HEK293T (cell line): Measurements from ENCODE around the gene SNX21.

ENCODE experiments used
- CTCF ChIA-PET: fragments of 350-600 bp; formaldehyde crosslinking; extraction: SDS; loops from one replicate; lab custom pipeline; 2021; ENCODE audit warnings: antibody characterized with exemption, inconsistent platforms; lab: Yijun Ruan, JAX
- POLR2A ChIA-PET: fragments of 350-600 bp; formaldehyde crosslinking; extraction: SDS; loops from one replicate; lab custom pipeline; 2020; ENCODE audit warnings: antibody characterized with exemption, inconsistent platforms; lab: Yijun Ruan, JAX
- DNase-seq: peaks from one replicate; pipeline ENCODE4 v3.0.0; 2012; ENCODE audit warnings: mixed read lengths; ENCODE audit errors: extremely low spot score
- ARNT ChIP-seq: fragments of 450-650 bp; IDR thresholded peaks from 2 replicates; pipeline ENCODE4 v1.6.1; 2017; ENCODE audit warnings: mild to moderate bottlenecking
- BHLHE40 ChIP-seq: fragments of 450-650 bp; IDR thresholded peaks from 2 replicates; pipeline ENCODE4 v1.6.1; 2016; ENCODE audit warnings: mild to moderate bottlenecking, moderate library complexity, borderline replicate concordance
- CTBP1 ChIP-seq: fragments of 450-650 bp; IDR thresholded peaks from 2 replicates; pipeline ENCODE4 v1.6.1; 2016; ENCODE audit warnings: borderline replicate concordance
- ELF4 ChIP-seq: fragments of 450-650 bp; IDR thresholded peaks from 2 replicates; pipeline ENCODE4 v1.6.1; 2017; ENCODE audit warnings: antibody characterized with exemption
- FOXA1 ChIP-seq: fragments of 450-650 bp; IDR thresholded peaks from 2 replicates; pipeline ENCODE4 v1.6.1; 2016; ENCODE audit warnings: mild to moderate bottlenecking
- FOXK2 ChIP-seq: fragments of 450-650 bp; IDR thresholded peaks from 2 replicates; pipeline ENCODE4 v1.6.1; 2016; ENCODE audit warnings: mild to moderate bottlenecking
- FOXM1 ChIP-seq: fragments of 450-650 bp; IDR thresholded peaks from 2 replicates; pipeline ENCODE4 v1.6.1; 2017; ENCODE audit warnings: mild to moderate bottlenecking, borderline replicate concordance
- HDGF ChIP-seq: fragments of 450-650 bp; IDR thresholded peaks from 2 replicates; pipeline ENCODE4 v1.6.1; 2017; ENCODE audit warnings: antibody characterized with exemption, borderline replicate concordance
- L3MBTL2 ChIP-seq: fragments of 450-650 bp; conservative IDR thresholded peaks from 2 replicates; pipeline ENCODE4 v1.6.1; 2016; ENCODE audit warnings: mild to moderate bottlenecking
- LEF1 ChIP-seq: fragments of 450-650 bp; IDR thresholded peaks from 2 replicates; pipeline ENCODE4 v1.6.1; 2017; ENCODE audit warnings: mild to moderate bottlenecking, borderline replicate concordance
- NFRKB ChIP-seq: fragments of 450-650 bp; IDR thresholded peaks from 2 replicates; pipeline ENCODE4 v1.6.1; 2016; ENCODE audit warnings: mild to moderate bottlenecking, moderate library complexity
- SP1 ChIP-seq: fragments of 450-650 bp; IDR thresholded peaks from 2 replicates; pipeline ENCODE4 v1.6.1; 2017
- SUZ12 ChIP-seq: fragments of 450-650 bp; IDR thresholded peaks from 2 replicates; pipeline ENCODE4 v1.6.1; 2016; ENCODE audit warnings: mild to moderate bottlenecking
- TARDBP ChIP-seq: fragments of 450-650 bp; IDR thresholded peaks from 2 replicates; pipeline ENCODE4 v1.6.1; 2016
- ZNF384 ChIP-seq: fragments of 450-650 bp; IDR thresholded peaks from 2 replicates; pipeline ENCODE4 v1.6.1; 2016
- TF ChIP-seq, protein P1 (sequence below): fragments of 450-650 bp; IDR thresholded peaks from 2 replicates; pipeline ENCODE4 v1.6.1; 2016

SNX21 gene

DNA sequence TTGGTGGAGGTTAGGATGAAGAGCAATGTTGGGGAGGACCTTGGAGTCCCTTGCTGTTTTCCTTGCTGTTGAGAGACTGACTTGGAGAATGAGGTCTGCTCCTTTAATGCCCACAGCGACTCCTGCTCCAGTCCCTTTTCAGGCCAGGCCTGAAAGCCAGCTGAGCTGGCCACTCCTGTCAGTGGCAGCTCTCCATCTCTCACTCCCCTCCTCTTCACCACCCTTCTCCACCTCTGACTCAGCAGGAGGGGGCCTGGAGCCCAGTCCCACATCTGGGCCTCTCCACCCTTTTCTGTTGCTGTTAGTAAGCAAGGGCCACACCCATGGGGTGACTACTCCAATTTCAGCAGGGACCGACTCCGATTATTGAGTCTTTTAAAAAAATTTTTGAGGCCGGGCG lies 2.2 kb downstream of the SNX21 start:
- POLR2A ChIA-PET = no interaction called here
- CTCF ChIA-PET = no interaction called here
- no peak for DNase-seq
- no peak for TF ChIP-seq FOXK2
- TF ChIP-seq LEF1 = no peak
- TF ChIP-seq TARDBP = no peak
- TF ChIP-seq CTBP1 = no peak
- no peak for TF ChIP-seq FOXA1
- no peak for TF ChIP-seq ARNT
- no peak for TF ChIP-seq SUZ12
- no peak for TF ChIP-seq SP1
- no peak for TF ChIP-seq ZNF384
- no peak for TF ChIP-seq L3MBTL2
- no peak for TF ChIP-seq FOXM1
- no peak for TF ChIP-seq BHLHE40
- TF ChIP-seq, protein P1, sequence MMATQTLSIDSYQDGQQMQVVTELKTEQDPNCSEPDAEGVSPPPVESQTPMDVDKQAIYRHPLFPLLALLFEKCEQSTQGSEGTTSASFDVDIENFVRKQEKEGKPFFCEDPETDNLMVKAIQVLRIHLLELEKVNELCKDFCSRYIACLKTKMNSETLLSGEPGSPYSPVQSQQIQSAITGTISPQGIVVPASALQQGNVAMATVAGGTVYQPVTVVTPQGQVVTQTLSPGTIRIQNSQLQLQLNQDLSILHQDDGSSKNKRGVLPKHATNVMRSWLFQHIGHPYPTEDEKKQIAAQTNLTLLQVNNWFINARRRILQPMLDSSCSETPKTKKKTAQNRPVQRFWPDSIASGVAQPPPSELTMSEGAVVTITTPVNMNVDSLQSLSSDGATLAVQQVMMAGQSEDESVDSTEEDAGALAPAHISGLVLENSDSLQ = no peak

DNA sequence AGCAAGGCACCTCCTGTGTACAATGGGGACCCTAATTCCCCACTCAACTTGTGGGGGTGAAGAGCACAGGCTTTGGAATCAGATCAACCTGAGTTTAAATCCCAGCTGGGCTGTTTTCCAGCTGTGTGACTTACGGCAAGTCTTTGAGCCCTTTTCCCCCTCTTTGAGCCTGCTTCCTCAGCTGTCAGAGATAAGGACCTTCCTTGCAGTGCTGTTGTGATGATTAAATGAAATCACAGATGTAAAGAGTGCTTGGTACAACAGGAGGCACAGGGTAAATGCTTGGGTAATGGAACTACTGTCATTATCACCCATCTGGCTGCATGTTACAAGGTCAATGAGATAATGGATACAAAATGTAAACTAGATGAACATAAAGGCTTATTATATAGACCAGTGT lies 3.2 kb downstream of the SNX21 start:
- no peak for DNase-seq
- CTCF ChIA-PET = interaction anchor here (0.6 to 1.2 kb wide), 2 partner anchors 37 to 38 kb away, joined by 3 read pairs; no protein-coding TSS in a partner anchor
- POLR2A ChIA-PET = interaction anchor here (0.9 kb wide), 1 partner anchor 21 kb away, joined by 3 read pairs; no protein-coding TSS in a partner anchor
- TF ChIP-seq FOXM1 = no peak
- no peak for TF ChIP-seq LEF1
- no peak for TF ChIP-seq NFRKB
- TF ChIP-seq SUZ12 = no peak
- TF ChIP-seq HDGF = no peak
- TF ChIP-seq ZNF384 = no peak
- no peak for TF ChIP-seq CTBP1
- no peak for TF ChIP-seq TARDBP

DNA sequence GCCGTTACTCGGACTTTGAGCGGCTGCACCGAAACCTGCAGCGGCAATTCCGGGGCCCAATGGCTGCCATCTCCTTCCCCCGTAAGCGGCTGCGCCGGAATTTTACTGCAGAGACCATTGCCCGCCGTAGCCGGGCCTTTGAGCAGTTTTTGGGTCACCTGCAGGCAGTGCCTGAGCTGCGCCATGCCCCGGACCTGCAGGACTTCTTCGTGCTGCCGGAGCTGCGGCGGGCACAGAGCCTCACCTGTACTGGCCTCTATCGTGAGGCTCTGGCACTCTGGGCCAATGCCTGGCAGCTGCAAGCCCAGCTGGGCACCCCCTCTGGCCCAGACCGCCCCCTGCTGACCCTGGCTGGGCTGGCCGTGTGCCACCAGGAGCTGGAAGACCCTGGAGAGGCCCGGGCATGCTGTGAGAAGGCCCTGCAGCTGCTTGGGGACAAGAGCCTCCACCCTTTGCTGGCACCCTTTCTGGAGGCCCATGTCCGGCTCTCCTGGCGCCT lies 7.2 kb downstream of the SNX21 start:
- ChIA-PET POLR2A (interaction anchor here (1.2 kb wide), 1 partner anchor 15 kb away, joined by 4 read pairs; no protein-coding TSS in a partner anchor), CTCF (no interaction called here)
- DNase-seq = no peak
- TF ChIP-seq ZNF384 = no peak
- TF ChIP-seq L3MBTL2 = no peak
- no peak for TF ChIP-seq BHLHE40
- TF ChIP-seq, protein P1 = no peak
- TF ChIP-seq SP1 = no peak
- no peak for TF ChIP-seq HDGF
- no peak for TF ChIP-seq FOXA1
- TF ChIP-seq FOXM1 = no peak
- TF ChIP-seq NFRKB = no peak
- no peak for TF ChIP-seq SUZ12
- no peak for TF ChIP-seq ELF4
- TF ChIP-seq TARDBP = no peak
- no peak for TF ChIP-seq FOXK2
- TF ChIP-seq LEF1 = no peak
- TF ChIP-seq ARNT = no peak

DNA sequence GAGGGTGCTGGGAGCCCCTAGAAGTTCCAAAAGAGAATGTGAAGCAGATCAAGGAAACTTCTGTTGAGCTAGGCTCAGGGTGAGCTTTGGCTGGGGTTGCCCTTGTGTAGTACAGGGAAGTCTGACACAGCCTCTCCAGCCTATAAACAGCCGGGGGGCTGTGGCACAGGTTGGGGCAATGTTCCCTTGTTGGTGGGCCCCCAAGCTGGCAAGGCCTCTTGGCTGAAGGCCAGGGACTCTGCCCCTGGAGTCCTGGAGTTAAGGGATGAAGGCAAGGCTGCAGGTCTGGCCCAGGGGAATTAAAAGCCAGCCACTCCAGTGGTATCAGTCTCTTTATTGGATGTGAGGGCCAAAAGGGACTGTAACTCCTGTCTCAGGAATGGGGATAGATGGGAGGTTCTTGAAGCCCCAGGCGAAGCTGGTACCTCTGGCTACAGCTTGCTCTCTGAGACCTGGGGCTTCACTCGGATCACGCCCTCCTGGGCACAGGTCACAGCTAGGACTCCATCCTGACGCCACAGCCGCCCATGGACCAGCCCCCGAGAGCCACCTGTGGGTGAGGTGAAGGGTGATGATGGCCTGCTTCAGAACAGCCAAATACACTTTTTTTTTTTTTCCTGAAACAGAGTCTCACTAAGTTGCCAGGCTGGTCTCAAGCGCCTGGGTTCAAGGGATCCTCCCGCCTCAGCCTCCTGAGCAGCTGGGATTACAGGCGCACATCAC lies 8.0 kb downstream of the SNX21 start:
- POLR2A ChIA-PET = interaction anchor here (1.2 to 1.3 kb wide), 2 partner anchors 8 to 15 kb away, joined by 4 to 5 read pairs; partner anchors contain the start of gene SNX21
- DNase-seq = no peak
- CTCF ChIA-PET = no interaction called here
- TF ChIP-seq HDGF (no peak), FOXM1 (no peak), SUZ12 (no peak), BHLHE40 (no peak), L3MBTL2 (no peak), ELF4 (no peak), ARNT (no peak), ZNF384 (no peak)
- TF ChIP-seq, protein P1 = no peak

DNA sequence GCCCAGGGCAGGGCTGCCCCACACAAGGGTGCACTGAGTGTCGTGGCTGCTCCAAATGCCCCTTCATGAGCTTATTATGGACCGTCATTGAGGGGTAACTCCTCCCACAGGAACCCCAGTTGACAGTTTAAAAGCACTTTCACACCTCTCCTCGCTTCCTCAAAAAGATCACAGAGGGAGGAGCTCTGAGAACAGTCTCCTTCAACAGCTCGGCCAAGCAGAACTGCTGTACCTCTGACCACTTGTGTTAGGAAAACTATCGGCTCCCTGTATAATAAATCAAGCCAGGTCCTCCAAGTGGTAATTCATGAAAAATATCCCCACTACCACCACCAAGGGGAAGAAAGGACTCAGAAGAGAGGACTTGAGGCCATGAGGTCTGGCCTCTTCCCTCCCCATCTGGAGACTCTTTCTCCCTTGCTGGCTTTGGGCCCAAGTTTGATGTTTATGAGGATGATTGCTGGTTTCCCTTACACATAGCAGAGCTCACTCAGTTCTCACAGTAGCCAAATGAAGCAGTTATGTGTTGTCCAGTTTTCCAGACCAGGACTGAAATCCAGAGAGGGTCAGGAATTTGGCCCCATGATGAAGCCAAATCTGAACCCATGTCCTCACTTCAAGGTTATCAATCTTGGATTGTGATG lies 8.7 kb downstream of the SNX21 start:
- CTCF ChIA-PET = no interaction called here
- no peak for DNase-seq
- POLR2A ChIA-PET = interaction anchor here (1.3 kb wide), 1 partner anchor 9 kb away, joined by 5 read pairs; the partner anchor contains the start of gene SNX21
- TF ChIP-seq, protein P1 = no peak
- TF ChIP-seq SP1 (no peak), LEF1 (no peak), FOXA1 (no peak), CTBP1 (no peak), NFRKB (no peak), TARDBP (no peak)
